GM21737 (cell line): Measurements from ENCODE around the gene ADNP.

ENCODE experiments used
- ATAC-seq: cut with Tn5 transposase; IDR thresholded peaks from one replicate; pipeline ENCODE4 v1.9.1; 2021; ENCODE audit warnings: mild to moderate bottlenecking, moderate library complexity; ENCODE audit not compliant: unreplicated experiment

The ADNP gene

GRCh38 chr20:50932691-50933280 is 1.5 kb upstream of the ADNP start:
- ATAC-seq: no peak

- ATAC-seq: no peak
These were observed 814 bp upstream of the ADNP start for GRCh38 chr20:50932016-50932485.

GRCh38 chr20:50930976-50931305 is 296 bp downstream of the ADNP start:
- ATAC-seq: peak; percentile 10

GRCh38 chr20:50930139-50930975 is 880 bp downstream of the ADNP start:
- peak; percentile 5 for ATAC-seq

- ATAC-seq: peak; percentile 57
These were observed 1.7 kb downstream of the ADNP start for GRCh38 chr20:50929299-50930138.

- no peak for ATAC-seq
These were observed 2.8 kb downstream of the ADNP start for GRCh38 chr20:50928469-50928868.

GRCh38 chr20:50926530-50926929 is 4.7 kb downstream of the ADNP start:
- ATAC-seq: no peak

- no peak for ATAC-seq
These were observed 6.8 kb downstream of the ADNP start for GRCh38 chr20:50924261-50924920.

GRCh38 chr20:50921803-50922501 is 9.3 kb downstream of the ADNP start:
- ATAC-seq: no peak

GRCh38 chr20:50920997-50921396 is 10.2 kb downstream of the ADNP start:
- ATAC-seq: no peak

GRCh38 chr20:50919567-50919966 is 11.7 kb downstream of the ADNP start:
- ATAC-seq: no peak

GRCh38 chr20:50918403-50918802 is 12.8 kb downstream of the ADNP start:
- ATAC-seq: no peak

GRCh38 chr20:50916934-50917333 is 14.3 kb downstream of the ADNP start:
- ATAC-seq: no peak

GRCh38 chr20:50916257-50916656 is 15.0 kb downstream of the ADNP start:
- no peak for ATAC-seq

- ATAC-seq: no peak
These were observed 15.8 kb downstream of the ADNP start for GRCh38 chr20:50915424-50915823.

GRCh38 chr20:50913690-50914375 is 17.4 kb downstream of the ADNP start:
- ATAC-seq: no peak

GRCh38 chr20:50911716-50912115 is 19.5 kb downstream of the ADNP start:
- no peak for ATAC-seq

GRCh38 chr20:50911030-50911429 is 20.2 kb downstream of the ADNP start:
- ATAC-seq: no peak

GRCh38 chr20:50909413-50909812 is 21.8 kb downstream of the ADNP start:
- ATAC-seq: no peak

GRCh38 chr20:50904067-50904570 is 27.1 kb downstream of the ADNP start:
- ATAC-seq: no peak
